HG03571 (cell line): ENCODE results near the gene PARP2.

ENCODE experiments used
- ATAC-seq: cut with Tn5 transposase; IDR thresholded peaks from one replicate; pipeline ENCODE4 v1.9.1; 2021; ENCODE audit not compliant: unreplicated experiment

PARP2 gene

GRCh38 chr14:20391505-20391904 lies 48.1 kb downstream of the PARP2 start:
- ATAC-seq = no peak

GRCh38 chr14:20397511-20397910 lies 54.1 kb downstream of the PARP2 start:
- ATAC-seq = no peak

- no peak for ATAC-seq
These were observed 57.1 kb downstream of the PARP2 start for GRCh38 chr14:20400589-20400964.

- ATAC-seq = no peak
These were observed 57.6 kb downstream of the PARP2 start for GRCh38 chr14:20400965-20401593.

- no peak for ATAC-seq
These were observed 60.1 kb downstream of the PARP2 start for GRCh38 chr14:20403521-20403920.
